GM12875 (cell line): Measurements from ENCODE around the gene MBIP.

Source experiments
- H3K4me3 ChIP-seq: one replicate; pipeline ENCODE4 v1.5.1; 2011; ENCODE audit warnings: low read depth, low read length, control low read depth
- TF ChIP-seq, protein P1 (sequence below): IDR thresholded peaks from 2 replicates; pipeline ENCODE4 v1.5.1; 2011; ENCODE audit warnings: low read depth, mild to moderate bottlenecking, control low read depth, inconsistent platforms, low read length, moderate library complexity, borderline replicate concordance; ENCODE audit not compliant: insufficient read depth

Gene MBIP

GRCh38 chr14:36254020-36254624 is 66.3 kb downstream of the MBIP start:
- H3K4me3 ChIP-seq = no peak overlapping the region
- TF ChIP-seq, protein P1, sequence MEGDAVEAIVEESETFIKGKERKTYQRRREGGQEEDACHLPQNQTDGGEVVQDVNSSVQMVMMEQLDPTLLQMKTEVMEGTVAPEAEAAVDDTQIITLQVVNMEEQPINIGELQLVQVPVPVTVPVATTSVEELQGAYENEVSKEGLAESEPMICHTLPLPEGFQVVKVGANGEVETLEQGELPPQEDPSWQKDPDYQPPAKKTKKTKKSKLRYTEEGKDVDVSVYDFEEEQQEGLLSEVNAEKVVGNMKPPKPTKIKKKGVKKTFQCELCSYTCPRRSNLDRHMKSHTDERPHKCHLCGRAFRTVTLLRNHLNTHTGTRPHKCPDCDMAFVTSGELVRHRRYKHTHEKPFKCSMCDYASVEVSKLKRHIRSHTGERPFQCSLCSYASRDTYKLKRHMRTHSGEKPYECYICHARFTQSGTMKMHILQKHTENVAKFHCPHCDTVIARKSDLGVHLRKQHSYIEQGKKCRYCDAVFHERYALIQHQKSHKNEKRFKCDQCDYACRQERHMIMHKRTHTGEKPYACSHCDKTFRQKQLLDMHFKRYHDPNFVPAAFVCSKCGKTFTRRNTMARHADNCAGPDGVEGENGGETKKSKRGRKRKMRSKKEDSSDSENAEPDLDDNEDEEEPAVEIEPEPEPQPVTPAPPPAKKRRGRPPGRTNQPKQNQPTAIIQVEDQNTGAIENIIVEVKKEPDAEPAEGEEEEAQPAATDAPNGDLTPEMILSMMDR = no peak
